Karpas-422 (cell line): ENCODE measurements around the gene GGACT. TPM values are rescaled to one million over a fixed set of nuclear protein-coding genes. Genes with fewer than 3 reads are reported as not detected.

Experiments used
- DNase-seq: peaks from one replicate; pipeline ENCODE4 v3.0.0-alpha.2; 2015
- H2AFZ ChIP-seq: fragments of 200-600 bp; sonication (generic); 2 replicates; pipeline ENCODE4 v1.6.1; 2014; ENCODE audit warnings: antibody characterized with exemption, low read length, mixed read lengths
- H3K27ac ChIP-seq: fragments of 200-600 bp; sonication (generic); 2 replicates; pipeline ENCODE4 v1.5.1; 2014; ENCODE audit warnings: mild to moderate bottlenecking, low read length, moderate library complexity
- H3K27me3 ChIP-seq: fragments of 200-600 bp; sonication (generic); 2 replicates; pipeline ENCODE4 v1.6.1; 2014; ENCODE audit warnings: low read length, mixed read lengths
- H3K36me3 ChIP-seq: fragments of 200-600 bp; sonication (generic); 2 replicates; pipeline ENCODE4 v1.6.1; 2014; ENCODE audit warnings: low read length, mixed read lengths; ENCODE audit not compliant: insufficient read depth
- H3K4me1 ChIP-seq: fragments of 200-600 bp; sonication (generic); 2 replicates; pipeline ENCODE4 v1.6.1; 2014; ENCODE audit warnings: mild to moderate bottlenecking, low read length, mixed read lengths
- H3K4me2 ChIP-seq: fragments of 200-600 bp; sonication (generic); 2 replicates; pipeline ENCODE4 v1.6.1; 2014; ENCODE audit warnings: low read length, low read depth, mild to moderate bottlenecking; ENCODE audit not compliant: poor library complexity, severe bottlenecking
- H3K4me3 ChIP-seq: fragments of 200-600 bp; sonication (generic); 2 replicates; pipeline ENCODE4 v1.5.1; 2014; ENCODE audit warnings: mild to moderate bottlenecking, antibody characterized with exemption, low read length, mixed read lengths
- H3K79me2 ChIP-seq: fragments of 200-600 bp; sonication (generic); 2 replicates; pipeline ENCODE4 v1.6.1; 2014; ENCODE audit warnings: mild to moderate bottlenecking, low read length, mixed read lengths
- H3K9ac ChIP-seq: fragments of 200-600 bp; sonication (generic); 2 replicates; pipeline ENCODE4 v1.6.0; 2014; ENCODE audit warnings: low read length
- H3K9me2 ChIP-seq: fragments of 200-600 bp; sonication (generic), shearing (Covaris generic); replicated peaks from 2 replicates; pipeline ENCODE4 v1.6.0; 2014; ENCODE audit warnings: mild to moderate bottlenecking, low read length, moderate library complexity; ENCODE audit not compliant: insufficient read depth
- H3K9me3 ChIP-seq: fragments of 300-700, 200-600 bp; sonication (generic); 2 replicates; pipeline ENCODE4 v1.6.1; 2014; ENCODE audit warnings: low read length, mixed read lengths
- H4K20me1 ChIP-seq: fragments of 200-600 bp; sonication (generic); 2 replicates; pipeline ENCODE4 v1.6.1; 2014; ENCODE audit warnings: mild to moderate bottlenecking, antibody characterized with exemption, low read length, low read depth; ENCODE audit not compliant: insufficient read depth
- total RNA-seq: library from RNA; depleted of rRNA; stranded (reverse); fragments of >200 nt; shearing (Covaris generic); gene quantifications from 2 replicates; pipeline ENCODE4 v1.2.3, GENCODE V29; 2014; ENCODE audit warnings: low replicate concordance

GGACT gene
- total RNA-seq, 1 experiment from 2014 or later, result 8.8 TPM

DNA sequence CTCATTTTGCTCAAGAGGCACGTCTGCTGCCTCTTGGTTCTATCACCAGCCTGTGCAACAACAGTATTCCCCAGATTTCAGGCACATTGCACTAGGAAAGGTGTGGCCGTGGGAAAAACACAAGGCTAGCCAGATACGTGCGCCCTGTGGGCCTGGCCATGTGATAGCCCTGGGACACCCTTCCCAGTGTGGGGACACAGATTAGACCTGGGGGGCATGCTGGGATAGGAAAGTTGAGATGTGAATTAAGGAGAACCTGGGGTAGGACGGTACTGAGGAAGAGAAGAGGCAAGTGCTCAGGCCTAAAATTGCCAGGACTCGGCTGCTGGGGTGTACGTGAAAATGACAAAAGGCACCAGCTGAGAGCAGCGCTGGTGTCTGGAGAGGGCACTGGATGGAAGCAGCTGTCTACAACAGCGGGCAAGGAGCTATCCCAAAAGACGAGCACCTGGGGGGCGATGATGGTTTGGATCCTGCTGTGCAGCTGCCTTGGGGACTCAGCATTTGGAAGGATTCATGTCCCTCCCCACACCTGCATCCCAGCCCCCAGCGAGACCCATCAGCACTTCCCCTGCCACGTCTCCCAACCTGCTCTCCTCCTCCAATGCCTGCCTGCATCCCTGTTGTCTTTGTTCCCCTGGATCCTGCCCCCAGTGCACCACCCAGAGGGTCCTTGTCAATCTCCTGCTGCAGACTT lies 54.3 kb downstream of the GGACT start:
- Histone ChIP-seq H3K4me1 (no peaks in the 10 kb centered on the region), H3K36me3 (no peaks in the 10 kb centered on the region), H2AFZ (no peak overlapping the region), H4K20me1 (no peaks in the 10 kb centered on the region), H3K9ac (no peak overlapping the region), H3K79me2 (no peaks in the 10 kb centered on the region), H3K27me3 (no peaks in the 10 kb centered on the region), H3K27ac (no peak overlapping the region), H3K9me3 (no peaks in the 10 kb centered on the region), H3K9me2 (no peaks in the 10 kb centered on the region), H3K4me3 (no peak overlapping the region), H3K4me2 (no peak overlapping the region)
- DNase-seq, result no peak

DNA sequence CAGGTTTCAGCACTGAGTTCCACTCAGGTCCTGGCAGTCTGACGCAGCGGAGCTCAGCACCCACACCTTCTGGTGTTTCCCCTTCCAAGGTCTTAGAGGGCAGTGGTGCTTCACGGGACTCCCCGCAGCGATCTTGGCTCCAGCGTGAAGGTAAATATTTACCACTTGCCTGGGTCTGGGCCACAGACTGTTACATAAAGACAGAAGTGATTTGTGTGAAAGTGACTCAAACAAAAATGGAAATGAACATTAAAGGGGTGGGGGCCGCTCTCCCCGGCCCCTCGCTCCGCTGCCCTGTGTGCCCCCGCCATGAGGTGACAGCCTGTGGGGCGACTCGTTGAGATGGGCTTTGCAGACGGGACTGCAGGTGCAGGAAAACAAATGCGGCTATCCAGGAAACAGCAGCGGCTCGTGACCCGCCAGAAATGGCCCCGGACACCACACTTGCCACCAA lies 55.0 kb downstream of the GGACT start:
- H3K36me3 ChIP-seq, result no peaks in the 10 kb centered on the region
- H3K4me3 ChIP-seq, result no peak overlapping the region
- no peak overlapping the region for H3K4me2 ChIP-seq
- no peaks in the 10 kb centered on the region for H3K79me2 ChIP-seq
- H3K9me2 ChIP-seq, result no peaks in the 10 kb centered on the region
- no peaks in the 10 kb centered on the region for H3K4me1 ChIP-seq
- no peak for DNase-seq
- no peak overlapping the region for H2AFZ ChIP-seq
- H3K9me3 ChIP-seq, result no peaks in the 10 kb centered on the region
- no peaks in the 10 kb centered on the region for H4K20me1 ChIP-seq
- no peak overlapping the region for H3K9ac ChIP-seq
- no peaks in the 10 kb centered on the region for H3K27me3 ChIP-seq
- no peak overlapping the region for H3K27ac ChIP-seq

DNA sequence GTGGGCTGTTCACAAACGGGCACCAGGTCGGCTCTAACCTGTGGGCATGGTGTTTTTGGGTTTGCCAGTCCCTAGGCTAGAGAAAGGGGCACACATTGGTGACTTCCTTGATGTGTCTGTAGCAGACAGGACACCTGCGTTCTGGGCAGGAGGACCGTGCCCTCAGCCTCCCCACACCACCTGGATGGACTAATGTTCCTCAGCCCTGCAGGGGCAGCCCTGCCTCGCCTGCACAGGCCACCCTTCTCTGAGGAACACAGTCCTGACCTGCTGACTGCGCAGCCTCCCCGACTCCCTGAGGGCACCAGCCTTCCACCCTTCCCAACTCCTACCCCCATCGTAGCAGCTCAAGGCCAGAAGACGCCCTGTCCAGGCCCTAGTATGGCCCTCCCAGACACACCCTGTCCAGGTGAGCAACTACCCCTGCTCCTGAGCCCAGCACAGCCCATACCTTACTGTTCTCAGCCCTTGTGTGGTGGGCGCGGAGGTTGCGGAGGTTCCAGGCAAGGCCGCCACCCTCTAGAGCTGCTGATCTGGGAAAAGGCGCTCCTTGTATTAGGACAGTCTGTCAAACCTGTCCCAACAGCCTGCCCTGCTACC lies 55.7 kb downstream of the GGACT start:
- Histone ChIP-seq H3K27me3 (no peaks in the 10 kb centered on the region), H3K9ac (no peak overlapping the region), H3K4me1 (no peaks in the 10 kb centered on the region), H3K9me3 (no peaks in the 10 kb centered on the region), H3K4me3 (no peak overlapping the region), H3K27ac (no peak overlapping the region), H3K9me2 (no peaks in the 10 kb centered on the region), H2AFZ (no peak overlapping the region), H3K36me3 (no peaks in the 10 kb centered on the region), H3K79me2 (no peaks in the 10 kb centered on the region), H4K20me1 (no peaks in the 10 kb centered on the region), H3K4me2 (no peak overlapping the region)
- no peak for DNase-seq

DNA sequence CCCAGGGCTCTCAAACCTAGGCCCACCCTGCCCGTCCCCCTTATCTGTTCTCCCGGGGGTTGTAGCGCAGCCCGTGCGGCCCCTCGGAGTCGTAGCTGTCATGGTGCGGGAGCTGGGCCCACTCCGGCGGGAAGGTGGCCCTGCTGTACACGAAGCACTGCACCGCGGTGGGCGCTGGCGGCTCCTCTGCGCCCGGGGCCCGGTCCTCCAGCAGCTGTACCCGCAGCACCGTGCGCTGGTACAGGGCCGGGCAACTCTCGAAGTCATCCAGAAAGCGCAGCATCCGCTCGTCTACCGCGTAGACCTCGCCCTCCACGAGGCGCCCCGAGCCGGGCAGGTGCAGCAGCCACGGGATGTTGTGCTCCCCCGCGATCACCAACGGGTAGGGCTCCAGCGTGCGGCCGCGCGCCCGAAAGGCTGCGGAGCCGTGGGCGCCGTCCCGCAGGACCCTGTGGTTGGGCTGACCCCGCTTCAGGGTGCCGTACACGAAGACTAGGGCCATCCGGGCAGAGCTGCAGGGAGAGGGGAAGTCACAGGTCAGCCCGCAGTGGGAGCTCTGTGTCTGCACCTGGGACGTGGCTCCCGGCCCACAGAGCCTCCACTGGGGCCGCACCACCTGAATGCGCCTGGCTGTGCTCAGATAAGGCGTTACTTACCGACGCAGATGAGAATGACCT lies 56.4 kb downstream of the GGACT start:
- Histone ChIP-seq H3K9me3 (no peaks in the 10 kb centered on the region), H3K4me3 (no peak overlapping the region), H3K4me1 (no peaks in the 10 kb centered on the region), H3K4me2 (no peak overlapping the region), H3K9ac (no peak overlapping the region), H2AFZ (no peak overlapping the region), H3K36me3 (no peaks in the 10 kb centered on the region), H3K27me3 (no peaks in the 10 kb centered on the region), H3K9me2 (no peaks in the 10 kb centered on the region), H3K27ac (no peak overlapping the region), H3K79me2 (no peaks in the 10 kb centered on the region), H4K20me1 (no peaks in the 10 kb centered on the region)
- no peak for DNase-seq

DNA sequence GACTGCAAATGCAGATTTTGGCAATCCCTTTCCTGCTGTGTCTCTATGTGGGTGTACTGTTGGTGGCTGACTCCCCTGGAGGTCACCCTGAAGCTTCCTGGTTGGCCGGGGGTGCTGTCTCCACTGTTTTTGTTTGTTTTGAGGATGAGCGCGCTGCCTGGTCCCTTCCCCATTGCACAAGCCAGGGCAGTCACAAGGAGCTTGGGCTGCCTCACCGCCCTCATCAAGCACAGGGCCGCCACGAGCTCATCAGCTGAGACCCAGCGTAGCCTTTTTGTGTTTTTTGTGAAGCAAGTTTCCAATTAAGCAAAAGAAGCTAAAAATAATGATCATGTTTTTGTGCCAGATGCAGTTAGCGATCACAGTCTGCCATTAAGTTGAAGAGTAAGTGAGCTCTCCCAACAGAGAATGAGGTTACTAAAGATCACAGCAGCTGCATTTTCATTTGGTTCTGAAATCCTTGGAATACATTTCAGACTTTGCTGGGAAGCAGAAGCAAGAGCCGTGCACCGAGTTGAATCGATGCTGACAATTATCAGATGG lies 57.8 kb downstream of the GGACT start:
- H3K9ac ChIP-seq, result no peak overlapping the region
- no peak overlapping the region for H2AFZ ChIP-seq
- no peaks in the 10 kb centered on the region for H3K9me3 ChIP-seq
- no peaks in the 10 kb centered on the region for H3K79me2 ChIP-seq
- DNase-seq, result no peak
- H4K20me1 ChIP-seq, result no peaks in the 10 kb centered on the region
- H3K27ac ChIP-seq, result no peak overlapping the region
- no peaks in the 10 kb centered on the region for H3K36me3 ChIP-seq
- H3K27me3 ChIP-seq, result no peaks in the 10 kb centered on the region
- no peaks in the 10 kb centered on the region for H3K9me2 ChIP-seq
- no peaks in the 10 kb centered on the region for H3K4me1 ChIP-seq
- H3K4me2 ChIP-seq, result no peak overlapping the region
- H3K4me3 ChIP-seq, result no peak overlapping the region

DNA sequence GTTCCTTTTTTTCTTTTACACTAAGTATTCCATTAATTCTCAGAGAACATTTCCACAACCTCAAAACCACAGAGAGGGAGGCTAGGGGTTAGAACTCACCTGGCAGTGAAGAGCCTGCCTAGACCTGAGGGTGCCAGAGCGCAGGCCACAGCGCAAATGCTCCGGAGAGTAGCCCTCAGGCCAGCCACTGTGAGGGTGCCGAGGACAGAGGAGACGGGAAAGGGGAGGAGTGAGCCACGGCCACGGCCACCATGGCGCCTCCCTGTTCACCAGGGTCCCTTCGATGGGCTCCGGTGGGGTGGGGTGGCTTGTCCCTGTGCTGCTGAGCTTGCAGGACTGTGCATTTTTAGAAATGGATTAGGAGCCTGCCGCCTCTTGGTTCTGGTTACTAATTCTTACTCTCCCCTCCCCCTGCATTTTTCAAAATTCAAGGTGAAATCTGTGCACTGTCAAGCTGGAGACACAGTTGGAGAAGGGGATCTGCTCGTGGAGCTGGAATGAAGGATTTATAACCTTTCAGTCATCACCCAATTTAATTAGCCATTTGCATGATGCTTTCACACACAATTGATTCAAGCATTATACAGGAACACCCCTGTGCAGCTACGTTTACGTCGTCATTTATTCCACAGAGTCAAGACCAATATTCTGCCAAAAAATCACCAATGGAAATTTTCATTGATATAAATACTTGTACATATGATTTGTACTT lies 58.8 kb downstream of the GGACT start:
- Histone ChIP-seq H3K4me3 (no peak overlapping the region), H3K27ac (no peak overlapping the region), H3K9ac (no peak overlapping the region), H3K9me3 (no peaks in the 10 kb centered on the region), H4K20me1 (no peaks in the 10 kb centered on the region), H3K4me2 (no peak overlapping the region), H2AFZ (no peak overlapping the region), H3K27me3 (no peaks in the 10 kb centered on the region), H3K36me3 (no peaks in the 10 kb centered on the region), H3K9me2 (no peaks in the 10 kb centered on the region), H3K4me1 (no peaks in the 10 kb centered on the region), H3K79me2 (no peaks in the 10 kb centered on the region)
- DNase-seq, result no peak

DNA sequence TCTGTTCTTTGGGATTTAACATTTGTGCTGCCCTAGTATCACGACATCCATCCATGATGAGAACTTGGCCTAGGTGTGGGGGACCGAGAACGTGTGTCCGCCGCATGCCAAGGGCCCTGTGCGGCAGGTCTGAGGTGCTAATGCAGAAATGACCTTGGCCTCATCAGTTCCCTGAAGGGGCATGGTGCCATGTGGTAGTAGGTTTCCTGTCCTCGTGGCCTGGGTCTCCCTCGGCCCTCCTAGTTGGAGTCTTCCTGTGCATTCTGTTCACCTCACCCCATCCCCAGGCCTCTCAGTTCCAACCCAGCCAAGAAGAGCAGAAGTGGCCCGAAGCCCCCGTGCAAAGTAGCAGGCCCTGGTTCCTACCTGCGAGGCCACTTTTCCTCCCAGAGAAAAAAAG lies 59.8 kb downstream of the GGACT start:
- no peak overlapping the region for H2AFZ ChIP-seq
- no peaks in the 10 kb centered on the region for H3K36me3 ChIP-seq
- no peaks in the 10 kb centered on the region for H4K20me1 ChIP-seq
- no peaks in the 10 kb centered on the region for H3K9me2 ChIP-seq
- no peak overlapping the region for H3K27ac ChIP-seq
- no peaks in the 10 kb centered on the region for H3K79me2 ChIP-seq
- H3K9me3 ChIP-seq, result no peaks in the 10 kb centered on the region
- H3K9ac ChIP-seq, result no peak overlapping the region
- no peaks in the 10 kb centered on the region for H3K4me1 ChIP-seq
- no peaks in the 10 kb centered on the region for H3K27me3 ChIP-seq
- DNase-seq, result no peak
- no peak overlapping the region for H3K4me2 ChIP-seq
- H3K4me3 ChIP-seq, result no peak overlapping the region

DNA sequence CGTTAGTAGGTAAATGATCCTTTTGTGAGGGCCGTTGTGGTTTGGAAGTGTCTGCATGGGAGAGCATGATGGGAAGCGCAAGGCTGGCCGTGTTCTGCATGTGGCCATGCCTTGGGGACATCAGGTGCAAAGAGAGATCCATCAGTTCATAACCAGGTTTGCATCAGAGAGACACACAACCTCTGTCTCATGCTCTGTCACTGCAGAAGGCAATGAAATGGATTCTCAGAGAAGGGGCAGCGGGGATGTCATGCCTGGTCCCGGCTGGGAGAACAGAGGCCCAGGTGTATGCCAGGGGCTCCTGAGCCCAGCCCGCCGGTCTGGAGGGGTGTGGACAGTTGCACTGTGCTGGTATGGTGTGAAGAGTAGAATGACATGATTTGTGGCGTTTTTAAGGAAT lies 60.2 kb downstream of the GGACT start:
- Histone ChIP-seq H3K27me3 (no peaks in the 10 kb centered on the region), H3K9me2 (no peaks in the 10 kb centered on the region), H3K27ac (no peak overlapping the region), H3K36me3 (no peaks in the 10 kb centered on the region), H3K9ac (no peak overlapping the region), H3K4me1 (no peaks in the 10 kb centered on the region), H3K4me3 (no peak overlapping the region), H3K4me2 (no peak overlapping the region), H2AFZ (no peak overlapping the region), H3K79me2 (no peaks in the 10 kb centered on the region), H4K20me1 (no peaks in the 10 kb centered on the region), H3K9me3 (no peaks in the 10 kb centered on the region)
- DNase-seq, result no peak
